Right lobe of liver (tissue), 4 donors: ENCODE measurements around the gene ACTA1.

Experiments
- CTCF ChIP-seq, 4 donors: fragments of 200-600 bp in 3 of 4; fragments of 450-650 bp in 1 of 4; IDR thresholded peaks; one replicate each; pipeline versions ENCODE4 v1.5.1 to v1.8.0; 2016 to 2022; ENCODE audit warnings: antibody characterized with exemption in 4 of 4, mild to moderate bottlenecking in 2 of 4
- POLR2A ChIP-seq: fragments of 450-650 bp; IDR thresholded peaks from one replicate; pipeline ENCODE4 v1.6.1; 2017; ENCODE audit warnings: antibody characterized with exemption, mild to moderate bottlenecking
- donor health status: DM: no; HTN: no; CAD: no.
- donor health status: DM: no; HTN: no; CAD: no.
- donor health status: DM: no; HTN: yes; CAD: no.

- TF ChIP-seq CTCF (IDR thresholded peaks at IDR 0.05) (no peak), POLR2A (no peak)
These were observed 13.1 kb downstream of the ACTA1 start for GRCh38 chr1:229420765-229421164.
